ENCODE results near the gene UPK3A.
A peak's percentile ranks its signal among the peaks of the same experiment; 100 is the strongest.

The UPK3A gene

DNA sequence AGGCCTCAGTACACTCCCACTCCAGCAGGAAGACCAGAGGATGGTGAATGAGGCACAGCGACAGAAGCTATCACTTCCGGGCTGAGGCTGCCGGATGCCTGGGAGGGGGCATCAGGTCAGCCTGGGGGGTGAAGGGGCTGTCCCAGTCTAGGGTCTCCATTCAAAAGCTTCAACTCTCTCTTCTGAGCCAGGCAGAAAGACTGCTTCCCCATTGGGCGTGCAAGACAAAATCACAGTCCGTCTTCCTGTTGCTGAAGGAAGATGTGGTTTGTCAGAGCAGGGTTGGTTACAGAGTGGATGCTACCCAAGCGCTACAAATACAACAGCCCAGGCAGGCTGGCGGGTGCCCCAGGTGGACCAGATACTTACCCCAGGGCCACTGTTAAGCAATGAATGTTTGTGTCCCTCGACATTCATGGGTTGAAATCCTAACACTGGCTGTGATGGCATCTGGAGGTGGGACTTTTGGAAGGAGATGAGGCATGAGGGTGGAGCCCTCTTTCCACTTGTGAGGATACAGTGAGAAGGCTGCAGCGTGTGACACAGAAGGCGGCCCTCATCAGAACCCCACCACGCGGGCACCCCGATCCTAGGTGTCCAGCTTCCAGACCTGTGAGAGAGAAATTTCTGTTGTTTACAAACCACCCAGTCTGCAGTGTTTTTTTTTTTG, 12.0 kb downstream of the UPK3A start:
- H3K27ac ChIP-seq = no peak overlapping the region
- H3K9me3 ChIP-seq (ENCODE audit: low read depth, low read length) = no peaks in the 10 kb centered on the region
- no peak overlapping the region for H3K9ac ChIP-seq (ENCODE audit: insufficient read length)
- no peak overlapping the region for H3K4me3 ChIP-seq
- H3K36me3 ChIP-seq (ENCODE audit: insufficient read depth, low read length) = no peaks in the 10 kb centered on the region
- TF ChIP-seq EZH2 (IDR thresholded peaks at IDR 0.05) = no peak
- TF ChIP-seq FOXP2 (optimal IDR thresholded peaks at IDR 0.05; ENCODE audit: control extremely low read depth, extremely low read length, insufficient read depth) = no peak
- no peak for TF ChIP-seq POLR2AphosphoS5 (IDR thresholded peaks at IDR 0.05; ENCODE audit: borderline replicate concordance, low read depth, low read length)
- no peak for DNase-seq (ENCODE audit: low read depth, low spot score)

DNA sequence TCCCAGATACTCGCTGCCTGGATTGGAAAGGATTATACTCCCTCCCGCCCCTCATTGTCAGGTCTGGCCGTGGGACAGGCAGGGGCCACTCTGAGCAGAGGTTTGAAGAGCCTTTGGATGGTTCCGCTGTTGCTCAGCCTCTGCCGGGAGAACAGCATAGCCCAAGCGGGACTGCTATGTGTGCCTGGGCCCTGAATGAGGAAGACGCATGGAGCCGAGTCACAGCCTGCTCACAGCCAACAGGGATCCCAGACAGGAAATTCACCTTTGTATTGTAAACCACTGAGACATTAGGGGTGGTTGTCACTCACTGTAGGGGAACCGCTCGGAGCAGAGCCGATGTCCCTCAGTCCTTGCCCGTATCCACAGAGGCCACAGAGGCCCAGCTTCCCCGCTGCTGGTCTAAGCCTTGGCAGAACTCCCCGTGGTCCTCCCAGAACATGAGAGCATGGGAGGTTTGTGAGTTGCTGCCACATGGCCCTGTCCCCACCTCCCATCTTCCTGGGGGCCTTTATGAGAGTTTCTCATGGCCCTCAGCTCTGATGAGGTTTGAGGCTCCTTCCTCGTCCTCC, 14.3 kb downstream of the UPK3A start:
- no peak overlapping the region for H3K9ac ChIP-seq (ENCODE audit: insufficient read length)
- TF ChIP-seq EZH2 (IDR thresholded peaks at IDR 0.05) = no peak
- no peak for TF ChIP-seq FOXP2 (optimal IDR thresholded peaks at IDR 0.05; ENCODE audit: control extremely low read depth, extremely low read length, insufficient read depth)
- no peak for TF ChIP-seq POLR2AphosphoS5 (IDR thresholded peaks at IDR 0.05; ENCODE audit: borderline replicate concordance, low read depth, low read length)

DNA sequence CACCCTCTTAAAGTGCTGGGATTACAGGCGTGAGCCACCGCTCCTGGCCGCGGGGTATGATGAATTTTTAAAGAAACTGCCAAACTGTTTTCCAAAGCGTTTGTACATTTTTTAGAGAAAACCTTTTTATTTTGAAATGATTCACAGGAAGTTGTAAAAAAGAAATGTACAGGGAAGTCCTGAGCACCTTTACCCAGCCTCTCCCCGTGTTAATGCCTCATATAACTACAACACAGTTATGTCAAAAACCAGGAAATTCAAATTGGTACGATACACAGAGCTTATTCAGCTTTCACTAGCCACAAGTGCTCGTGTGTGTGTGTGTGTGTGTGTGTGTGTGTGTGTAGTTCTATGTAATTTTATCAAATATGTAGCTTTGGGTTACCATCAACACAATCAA, 18.0 kb downstream of the UPK3A start:
- Histone ChIP-seq H3K9ac (ENCODE audit: insufficient read length) (no peak overlapping the region), H3K36me3 (ENCODE audit: insufficient read depth, low read length) (no peaks in the 10 kb centered on the region), H3K4me3 (no peak overlapping the region), H3K9me3 (ENCODE audit: low read depth, low read length) (no peaks in the 10 kb centered on the region), H3K27ac (no peak overlapping the region)
- no peak for DNase-seq (ENCODE audit: low read depth, low spot score)
- TF ChIP-seq EZH2 (IDR thresholded peaks at IDR 0.05) (no peak), FOXP2 (optimal IDR thresholded peaks at IDR 0.05; ENCODE audit: control extremely low read depth, extremely low read length, insufficient read depth) (no peak)

More for the DNA sequence above, 14.3 kb downstream of the UPK3A start:
- H3K27ac ChIP-seq = no peak overlapping the region
- H3K9me3 ChIP-seq (ENCODE audit: low read depth, low read length) = no peaks in the 10 kb centered on the region
- H3K4me3 ChIP-seq = no peak overlapping the region
- DNase-seq (ENCODE audit: low read depth, low spot score) = no peak
- H3K36me3 ChIP-seq (ENCODE audit: insufficient read depth, low read length) = no peaks in the 10 kb centered on the region

DNA sequence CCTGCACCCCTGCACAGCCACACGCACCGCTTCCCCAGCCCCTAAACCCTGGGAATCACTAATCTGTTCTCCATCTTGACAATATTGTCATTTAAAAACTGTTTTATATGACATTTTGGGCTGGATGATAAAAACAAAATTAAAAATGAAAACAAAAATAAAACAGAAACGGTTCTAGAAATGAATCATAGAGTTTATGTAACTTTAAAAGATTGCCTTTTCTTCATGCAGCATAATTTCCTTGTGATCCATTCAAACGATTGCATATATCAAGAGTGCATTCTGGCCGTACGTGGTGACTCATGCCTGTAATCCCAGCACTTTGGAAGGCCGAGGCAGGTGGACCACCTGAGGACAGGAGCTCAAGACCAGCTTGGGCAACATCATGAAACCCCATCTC, 18.4 kb downstream of the UPK3A start:
- no peak for DNase-seq (ENCODE audit: low read depth, low spot score)
- Histone ChIP-seq H3K36me3 (ENCODE audit: insufficient read depth, low read length) (no peaks in the 10 kb centered on the region), H3K9ac (ENCODE audit: insufficient read length) (no peak overlapping the region), H3K9me3 (ENCODE audit: low read depth, low read length) (no peaks in the 10 kb centered on the region), H3K27ac (no peak overlapping the region), H3K4me3 (no peak overlapping the region)
- no peak for TF ChIP-seq FOXP2 (optimal IDR thresholded peaks at IDR 0.05; ENCODE audit: control extremely low read depth, extremely low read length, insufficient read depth)
- no peak for TF ChIP-seq POLR2AphosphoS5 (IDR thresholded peaks at IDR 0.05; ENCODE audit: borderline replicate concordance, low read depth, low read length)
- TF ChIP-seq EZH2 (IDR thresholded peaks at IDR 0.05) = no peak

DNA sequence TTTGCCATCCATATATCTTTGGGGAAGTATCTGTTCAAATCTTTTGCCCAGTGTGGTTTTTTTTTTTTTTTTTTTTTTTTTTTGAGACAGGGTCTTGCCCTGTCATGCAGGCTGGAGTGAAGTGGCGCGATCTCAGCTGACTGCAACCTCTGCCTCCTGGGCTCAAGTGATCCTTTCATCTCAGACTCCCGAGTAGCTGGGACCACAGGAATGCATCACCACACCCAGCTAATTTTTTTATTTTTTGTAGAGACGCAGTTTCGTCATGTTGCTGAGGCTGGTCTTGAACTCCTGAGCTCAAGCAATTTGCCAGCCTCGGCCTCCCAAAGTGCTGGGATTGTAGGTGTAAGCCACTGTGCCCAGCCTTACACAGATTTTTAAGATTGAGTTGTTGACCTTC, 20.2 kb downstream of the UPK3A start:
- no peak for DNase-seq (ENCODE audit: low read depth, low spot score)
- no peaks in the 10 kb centered on the region for H3K36me3 ChIP-seq (ENCODE audit: insufficient read depth, low read length)
- H3K9me3 ChIP-seq (ENCODE audit: low read depth, low read length) = no peaks in the 10 kb centered on the region
- H3K4me3 ChIP-seq = no peak overlapping the region
- no peak overlapping the region for H3K9ac ChIP-seq (ENCODE audit: insufficient read length)
- TF ChIP-seq POLR2AphosphoS5 (IDR thresholded peaks at IDR 0.05; ENCODE audit: borderline replicate concordance, low read depth, low read length) = no peak
- no peak for TF ChIP-seq FOXP2 (optimal IDR thresholded peaks at IDR 0.05; ENCODE audit: control extremely low read depth, extremely low read length, insufficient read depth)
- TF ChIP-seq EZH2 (IDR thresholded peaks at IDR 0.05) = no peak
- no peak overlapping the region for H3K27ac ChIP-seq

DNA sequence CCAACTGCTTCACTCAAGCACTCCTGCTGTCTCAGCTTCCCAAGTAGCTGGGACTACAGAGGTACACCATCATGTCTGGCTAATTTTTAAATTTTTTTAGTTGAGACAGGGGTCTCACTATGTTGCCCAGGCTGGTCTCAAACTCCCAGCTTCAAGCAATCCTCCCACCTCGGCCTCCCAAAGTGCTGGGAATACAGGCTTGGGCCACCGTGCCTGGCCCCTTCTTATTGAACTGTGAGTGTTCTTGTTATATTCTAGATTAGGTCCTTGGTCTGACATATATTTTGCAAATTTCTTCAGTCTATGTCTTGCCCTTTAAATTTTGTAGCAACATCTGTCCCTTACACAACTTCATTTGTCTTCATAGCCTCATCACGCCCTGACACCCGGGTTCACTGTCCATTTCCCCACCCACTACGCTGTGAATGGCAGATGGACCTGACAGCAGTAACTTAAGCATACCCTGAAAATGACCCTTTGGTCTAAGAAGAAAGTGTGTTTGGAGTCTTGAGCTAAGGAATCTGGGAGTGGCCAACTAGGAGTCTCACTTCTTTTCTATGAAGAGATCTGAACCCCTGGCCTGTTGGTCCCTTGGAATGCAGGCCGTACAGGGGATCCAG, 20.8 kb downstream of the UPK3A start:
- no peaks in the 10 kb centered on the region for H3K9me3 ChIP-seq (ENCODE audit: low read depth, low read length)
- H3K27ac ChIP-seq = no peak overlapping the region
- TF ChIP-seq EZH2 (IDR thresholded peaks at IDR 0.05) (no peak), FOXP2 (optimal IDR thresholded peaks at IDR 0.05; ENCODE audit: control extremely low read depth, extremely low read length, insufficient read depth) (no peak), POLR2AphosphoS5 (IDR thresholded peaks at IDR 0.05; ENCODE audit: borderline replicate concordance, low read depth, low read length) (no peak)
- no peak overlapping the region for H3K4me3 ChIP-seq
- DNase-seq (ENCODE audit: low read depth, low spot score) = no peak
- no peak overlapping the region for H3K9ac ChIP-seq (ENCODE audit: insufficient read length)
- H3K36me3 ChIP-seq (ENCODE audit: insufficient read depth, low read length) = no peaks in the 10 kb centered on the region

DNA sequence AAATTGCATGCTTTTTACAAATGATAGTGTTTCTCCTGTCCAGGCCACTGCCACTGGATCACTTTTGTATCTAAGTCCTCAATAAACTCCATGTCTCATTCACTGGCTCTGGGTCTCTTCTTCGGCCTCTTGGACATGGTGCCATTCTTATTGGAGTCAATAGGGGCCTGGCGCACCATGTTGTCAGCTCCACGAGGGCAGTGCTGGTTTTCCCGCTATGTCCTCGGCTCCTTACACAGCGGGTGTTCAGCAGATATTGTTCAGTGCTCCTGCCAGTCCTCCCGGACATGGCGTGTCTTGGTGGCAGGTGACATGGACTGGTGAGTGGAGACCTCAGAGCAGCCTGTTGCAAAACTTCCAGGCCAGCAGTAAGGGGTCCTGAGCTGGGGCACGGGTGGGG, 21.4 kb downstream of the UPK3A start:
- Histone ChIP-seq H3K27ac (no peak overlapping the region), H3K9me3 (ENCODE audit: low read depth, low read length) (no peaks in the 10 kb centered on the region), H3K9ac (ENCODE audit: insufficient read length) (no peak overlapping the region), H3K4me3 (no peak overlapping the region), H3K36me3 (ENCODE audit: insufficient read depth, low read length) (no peaks in the 10 kb centered on the region)
- TF ChIP-seq EZH2 (IDR thresholded peaks at IDR 0.05) = no peak
- TF ChIP-seq POLR2AphosphoS5 (IDR thresholded peaks at IDR 0.05; ENCODE audit: borderline replicate concordance, low read depth, low read length) = no peak
- no peak for TF ChIP-seq FOXP2 (optimal IDR thresholded peaks at IDR 0.05; ENCODE audit: control extremely low read depth, extremely low read length, insufficient read depth)
- DNase-seq (ENCODE audit: low read depth, low spot score) = no peak

DNA sequence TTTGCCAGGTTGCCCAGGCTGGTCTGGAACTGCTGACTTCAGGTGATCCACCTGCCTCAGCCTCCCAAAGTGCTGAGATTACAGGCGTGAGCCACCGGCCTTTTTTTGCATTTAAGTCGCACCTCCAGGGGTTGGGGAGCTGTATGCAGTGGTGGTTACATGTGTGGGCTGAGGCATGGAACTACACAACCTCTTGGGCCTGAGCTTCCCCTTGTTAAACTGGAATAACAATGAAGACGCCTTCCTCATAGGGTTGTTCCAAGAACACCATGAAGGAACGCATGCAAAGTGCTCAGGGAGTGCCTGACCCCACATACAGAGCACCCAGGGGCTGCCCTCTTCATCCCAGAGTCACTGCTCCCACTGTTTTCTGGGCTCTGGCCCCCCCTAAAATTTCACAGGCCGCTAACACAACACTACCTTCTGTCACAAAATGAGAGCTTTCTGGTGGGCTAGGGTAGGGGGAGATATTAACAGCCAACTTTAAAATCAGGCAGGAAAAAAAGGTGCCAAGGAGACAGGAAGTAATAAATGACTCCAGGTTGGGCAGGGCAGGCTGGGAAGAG, 23.7 kb downstream of the UPK3A start:
- Histone ChIP-seq H3K4me3 (0 out of 2 replicates have a peak overlapping the region, but pooled peaks have one; percentile 82), H3K36me3 (ENCODE audit: insufficient read depth, low read length) (no peaks in the 10 kb centered on the region), H3K9me3 (ENCODE audit: low read depth, low read length) (no peaks in the 10 kb centered on the region), H3K27ac (no peak overlapping the region), H3K9ac (ENCODE audit: insufficient read length) (no peak overlapping the region)
- TF ChIP-seq EZH2 (IDR thresholded peaks at IDR 0.05) = no peak
- no peak for TF ChIP-seq FOXP2 (optimal IDR thresholded peaks at IDR 0.05; ENCODE audit: control extremely low read depth, extremely low read length, insufficient read depth)
- TF ChIP-seq POLR2AphosphoS5 (IDR thresholded peaks at IDR 0.05; ENCODE audit: borderline replicate concordance, low read depth, low read length) = no peak
- DNase-seq (ENCODE audit: low read depth, low spot score) = no peak
